Stimulated activated CD4-positive, alpha-beta T cell treated with anti-CD3 and anti-CD28 coated beads, Interleukin-1b, Interleukin-23, amount 100 ng/mL, for 48 hours (primary cell): ENCODE measurements around the gene MAPT.
"Not testable (repeated sequence)": the region's sequence is repeated elsewhere in the genome, so short reads cannot be mapped to it uniquely, and the experiment has no call there.

Source experiments
- DNase-seq: peaks from one replicate; pipeline ENCODE4 v3.0.0-alpha.2; 2020

The MAPT gene

DNA sequence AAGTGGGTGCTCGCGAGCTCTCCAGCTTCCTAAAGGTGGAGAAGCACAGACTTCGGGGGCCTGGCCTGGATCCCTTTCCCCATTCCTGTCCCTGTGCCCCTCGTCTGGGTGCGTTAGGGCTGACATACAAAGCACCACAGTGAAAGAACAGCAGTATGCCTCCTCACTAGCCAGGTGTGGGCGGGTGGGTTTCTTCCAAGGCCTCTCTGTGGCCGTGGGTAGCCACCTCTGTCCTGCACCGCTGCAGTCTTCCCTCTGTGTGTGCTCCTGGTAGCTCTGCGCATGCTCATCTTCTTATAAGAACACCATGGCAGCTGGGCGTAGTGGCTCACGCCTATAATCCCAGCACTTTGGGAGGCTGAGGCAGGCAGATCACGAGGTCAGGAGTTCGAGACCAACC, 102.8 kb downstream of the MAPT start:
- DNase-seq, result no peak

DNA sequence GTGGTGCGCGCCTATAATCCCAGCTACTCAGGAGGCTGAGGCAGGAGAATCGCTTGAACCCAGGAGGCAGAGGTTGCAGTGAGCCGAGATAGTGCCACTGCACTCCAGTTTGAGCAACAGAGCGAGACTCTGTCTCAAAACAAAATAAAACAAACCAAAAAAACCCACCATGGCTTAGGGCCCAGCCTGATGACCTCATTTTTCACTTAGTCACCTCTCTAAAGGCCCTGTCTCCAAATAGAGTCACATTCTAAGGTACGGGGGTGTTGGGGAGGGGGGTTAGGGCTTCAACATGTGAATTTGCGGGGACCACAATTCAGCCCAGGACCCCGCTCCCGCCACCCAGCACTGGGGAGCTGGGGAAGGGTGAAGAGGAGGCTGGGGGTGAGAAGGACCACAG, 103.3 kb downstream of the MAPT start:
- no peak for DNase-seq

DNA sequence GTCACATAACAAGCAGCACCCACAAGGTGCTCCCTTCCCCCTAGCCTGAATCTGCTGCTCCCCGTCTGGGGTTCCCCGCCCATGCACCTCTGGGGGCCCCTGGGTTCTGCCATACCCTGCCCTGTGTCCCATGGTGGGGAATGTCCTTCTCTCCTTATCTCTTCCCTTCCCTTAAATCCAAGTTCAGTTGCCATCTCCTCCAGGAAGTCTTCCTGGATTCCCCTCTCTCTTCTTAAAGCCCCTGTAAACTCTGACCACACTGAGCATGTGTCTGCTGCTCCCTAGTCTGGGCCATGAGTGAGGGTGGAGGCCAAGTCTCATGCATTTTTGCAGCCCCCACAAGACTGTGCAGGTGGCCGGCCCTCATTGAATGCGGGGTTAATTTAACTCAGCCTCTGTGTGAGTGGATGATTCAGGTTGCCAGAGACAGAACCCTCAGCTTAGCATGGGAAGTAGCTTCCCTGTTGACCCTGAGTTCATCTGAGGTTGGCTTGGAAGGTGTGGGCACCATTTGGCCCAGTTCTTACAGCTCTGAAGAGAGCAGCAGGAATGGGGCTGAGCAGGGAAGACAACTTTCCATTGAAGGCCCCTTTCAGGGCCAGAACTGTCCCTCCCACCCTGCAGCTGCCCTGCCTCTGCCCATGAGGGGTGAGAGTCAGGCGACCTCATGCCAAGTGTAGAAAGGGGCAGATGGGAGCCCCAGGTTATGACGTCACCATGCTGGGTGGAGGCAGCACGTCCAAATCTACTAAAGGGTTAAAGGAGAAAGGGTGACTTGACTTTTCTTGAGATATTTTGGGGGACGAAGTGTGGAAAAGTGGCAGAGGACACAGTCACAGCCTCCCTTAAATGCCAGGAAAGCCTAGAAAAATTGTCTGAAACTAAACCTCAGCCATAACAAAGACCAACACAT, 104.9 kb downstream of the MAPT start, which contains the start of gene STH:
TSS of gene STH (plus strand) at position 264 of the 913 bp plus-strand sequence. CDS start at position 294, 30 bp downstream.
- DNase-seq, result no peak

DNA sequence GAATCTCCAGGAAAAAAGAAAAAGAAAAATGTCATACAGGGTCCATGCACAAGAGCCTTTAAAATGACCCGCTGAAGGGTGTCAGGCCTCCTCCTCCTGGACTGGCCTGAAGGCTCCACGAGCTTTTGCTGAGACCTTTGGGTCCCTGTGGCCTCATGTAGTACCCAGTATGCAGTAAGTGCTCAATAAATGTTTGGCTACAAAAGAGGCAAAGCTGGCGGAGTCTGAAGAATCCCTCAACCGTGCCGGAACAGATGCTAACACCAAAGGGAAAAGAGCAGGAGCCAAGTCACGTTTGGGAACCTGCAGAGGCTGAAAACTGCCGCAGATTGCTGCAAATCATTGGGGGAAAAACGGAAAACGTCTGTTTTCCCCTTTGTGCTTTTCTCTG, 105.5 kb downstream of the MAPT start:
- DNase-seq, result no peak

DNA sequence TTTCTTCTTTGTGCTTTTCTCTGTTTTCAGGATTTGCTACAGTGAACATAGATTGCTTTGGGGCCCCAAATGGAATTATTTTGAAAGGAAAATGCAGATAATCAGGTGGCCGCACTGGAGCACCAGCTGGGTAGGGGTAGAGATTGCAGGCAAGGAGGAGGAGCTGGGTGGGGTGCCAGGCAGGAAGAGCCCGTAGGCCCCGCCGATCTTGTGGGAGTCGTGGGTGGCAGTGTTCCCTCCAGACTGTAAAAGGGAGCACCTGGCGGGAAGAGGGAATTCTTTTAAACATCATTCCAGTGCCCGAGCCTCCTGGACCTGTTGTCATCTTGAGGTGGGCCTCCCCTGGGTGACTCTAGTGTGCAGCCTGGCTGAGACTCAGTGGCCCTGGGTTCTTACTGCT, 105.9 kb downstream of the MAPT start:
- DNase-seq, result no peak

DNA sequence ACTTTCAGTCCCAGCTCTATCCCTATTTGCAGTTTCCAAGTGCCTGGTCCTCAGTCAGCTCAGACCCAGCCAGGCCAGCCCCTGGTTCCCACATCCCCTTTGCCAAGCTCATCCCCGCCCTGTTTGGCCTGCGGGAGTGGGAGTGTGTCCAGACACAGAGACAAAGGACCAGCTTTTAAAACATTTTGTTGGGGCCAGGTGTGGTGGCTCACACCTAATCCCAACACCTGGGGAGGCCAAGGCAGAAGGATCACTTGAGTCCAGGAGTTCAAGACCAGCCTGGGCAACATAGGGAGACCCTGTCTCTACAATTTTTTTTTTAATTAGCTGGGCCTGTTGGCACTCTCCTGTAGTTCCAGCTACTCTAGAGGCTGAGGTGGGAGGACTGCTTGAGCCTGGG, 106.4 kb downstream of the MAPT start:
- DNase-seq, result no peak

DNA sequence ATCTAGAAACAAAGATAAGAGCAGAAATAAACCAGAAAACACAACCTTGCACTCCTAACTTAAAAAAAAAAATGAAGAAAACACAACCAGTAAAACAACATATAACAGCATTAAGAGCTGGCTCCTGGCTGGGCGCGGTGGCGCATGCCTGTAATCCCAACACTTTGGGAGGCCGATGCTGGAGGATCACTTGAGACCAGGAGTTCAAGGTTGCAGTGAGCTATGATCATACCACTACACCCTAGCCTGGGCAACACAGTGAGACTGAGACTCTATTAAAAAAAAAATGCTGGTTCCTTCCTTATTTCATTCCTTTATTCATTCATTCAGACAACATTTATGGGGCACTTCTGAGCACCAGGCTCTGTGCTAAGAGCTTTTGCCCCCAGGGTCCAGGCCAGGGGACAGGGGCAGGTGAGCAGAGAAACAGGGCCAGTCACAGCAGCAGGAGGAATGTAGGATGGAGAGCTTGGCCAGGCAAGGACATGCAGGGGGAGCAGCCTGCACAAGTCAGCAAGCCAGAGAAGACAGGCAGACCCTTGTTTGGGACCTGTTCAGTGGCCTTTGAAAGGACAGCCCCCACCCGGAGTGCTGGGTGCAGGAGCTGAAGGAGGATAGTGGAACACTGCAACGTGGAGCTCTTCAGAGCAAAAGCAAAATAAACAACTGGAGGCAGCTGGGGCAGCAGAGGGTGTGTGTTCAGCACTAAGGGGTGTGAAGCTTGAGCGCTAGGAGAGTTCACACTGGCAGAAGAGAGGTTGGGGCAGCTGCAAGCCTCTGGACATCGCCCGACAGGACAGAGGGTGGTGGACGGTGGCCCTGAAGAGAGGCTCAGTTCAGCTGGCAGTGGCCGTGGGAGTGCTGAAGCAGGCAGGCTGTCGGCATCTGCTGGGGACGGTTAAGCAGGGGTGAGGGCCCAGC, 107.3 kb downstream of the MAPT start:
- DNase-seq, result no peak

DNA sequence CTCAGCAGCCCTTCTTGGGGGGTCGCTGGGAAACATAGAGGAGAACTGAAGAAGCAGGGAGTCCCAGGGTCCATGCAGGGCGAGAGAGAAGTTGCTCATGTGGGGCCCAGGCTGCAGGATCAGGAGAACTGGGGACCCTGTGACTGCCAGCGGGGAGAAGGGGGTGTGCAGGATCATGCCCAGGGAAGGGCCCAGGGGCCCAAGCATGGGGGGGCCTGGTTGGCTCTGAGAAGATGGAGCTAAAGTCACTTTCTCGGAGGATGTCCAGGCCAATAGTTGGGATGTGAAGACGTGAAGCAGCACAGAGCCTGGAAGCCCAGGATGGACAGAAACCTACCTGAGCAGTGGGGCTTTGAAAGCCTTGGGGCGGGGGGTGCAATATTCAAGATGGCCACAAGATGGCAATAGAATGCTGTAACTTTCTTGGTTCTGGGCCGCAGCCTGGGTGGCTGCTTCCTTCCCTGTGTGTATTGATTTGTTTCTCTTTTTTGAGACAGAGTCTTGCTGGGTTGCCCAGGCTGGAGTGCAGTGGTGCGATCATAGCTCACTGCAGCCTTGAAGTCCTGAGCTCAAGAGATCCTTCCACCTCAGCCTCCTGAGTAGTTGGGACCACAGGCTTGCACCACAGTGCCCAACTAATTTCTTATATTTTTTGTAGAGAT, 108.1 kb downstream of the MAPT start:
- peak; percentile 69 for DNase-seq

DNA sequence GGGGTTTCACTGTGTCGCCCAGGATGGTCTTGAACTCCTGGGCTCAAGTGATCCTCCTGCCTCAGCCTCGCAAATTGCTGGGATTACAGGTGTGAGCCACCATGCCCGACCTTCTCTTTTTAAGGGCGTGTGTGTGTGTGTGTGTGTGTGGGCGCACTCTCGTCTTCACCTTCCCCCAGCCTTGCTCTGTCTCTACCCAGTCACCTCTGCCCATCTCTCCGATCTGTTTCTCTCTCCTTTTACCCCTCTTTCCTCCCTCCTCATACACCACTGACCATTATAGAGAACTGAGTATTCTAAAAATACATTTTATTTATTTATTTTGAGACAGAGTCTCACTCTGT, 108.6 kb downstream of the MAPT start:
- no peak for DNase-seq

DNA sequence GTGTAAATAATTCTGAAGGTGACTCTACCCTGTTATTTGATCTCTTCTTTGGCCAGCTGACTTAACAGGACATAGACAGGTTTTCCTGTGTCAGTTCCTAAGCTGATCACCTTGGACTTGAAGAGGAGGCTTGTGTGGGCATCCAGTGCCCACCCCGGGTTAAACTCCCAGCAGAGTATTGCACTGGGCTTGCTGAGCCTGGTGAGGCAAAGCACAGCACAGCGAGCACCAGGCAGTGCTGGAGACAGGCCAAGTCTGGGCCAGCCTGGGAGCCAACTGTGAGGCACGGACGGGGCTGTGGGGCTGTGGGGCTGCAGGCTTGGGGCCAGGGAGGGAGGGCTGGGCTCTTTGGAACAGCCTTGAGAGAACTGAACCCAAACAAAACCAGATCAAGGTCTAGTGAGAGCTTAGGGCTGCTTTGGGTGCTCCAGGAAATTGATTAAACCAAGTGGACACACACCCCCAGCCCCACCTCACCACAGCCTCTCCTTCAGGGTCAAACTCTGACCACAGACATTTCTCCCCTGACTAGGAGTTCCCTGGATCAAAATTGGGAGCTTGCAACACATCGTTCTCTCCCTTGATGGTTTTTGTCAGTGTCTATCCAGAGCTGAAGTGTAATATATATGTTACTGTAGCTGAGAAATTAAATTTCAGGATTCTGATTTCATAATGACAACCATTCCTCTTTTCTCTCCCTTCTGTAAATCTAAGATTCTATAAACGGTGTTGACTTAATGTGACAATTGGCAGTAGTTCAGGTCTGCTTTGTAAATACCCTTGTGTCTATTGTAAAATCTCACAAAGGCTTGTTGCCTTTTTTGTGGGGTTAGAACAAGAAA, 109.8 kb downstream of the MAPT start:
- no peak for DNase-seq

DNA sequence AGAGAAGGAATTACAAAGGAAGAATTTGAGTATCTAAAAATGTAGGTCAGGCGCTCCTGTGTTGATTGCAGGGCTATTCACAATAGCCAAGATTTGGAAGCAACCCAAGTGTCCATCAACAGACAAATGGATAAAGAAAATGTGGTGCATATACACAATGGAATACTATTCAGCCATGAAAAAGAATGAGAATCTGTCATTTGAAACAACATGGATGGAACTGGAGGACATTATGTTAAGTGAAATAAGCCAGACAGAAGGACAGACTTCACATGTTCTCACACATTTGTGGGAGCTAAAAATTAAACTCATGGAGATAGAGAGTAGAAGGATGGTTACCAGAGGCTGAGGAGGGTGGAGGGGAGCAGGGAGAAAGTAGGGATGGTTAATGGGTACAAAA, 111.7 kb downstream of the MAPT start:
- not testable (repeated sequence) for DNase-seq

DNA sequence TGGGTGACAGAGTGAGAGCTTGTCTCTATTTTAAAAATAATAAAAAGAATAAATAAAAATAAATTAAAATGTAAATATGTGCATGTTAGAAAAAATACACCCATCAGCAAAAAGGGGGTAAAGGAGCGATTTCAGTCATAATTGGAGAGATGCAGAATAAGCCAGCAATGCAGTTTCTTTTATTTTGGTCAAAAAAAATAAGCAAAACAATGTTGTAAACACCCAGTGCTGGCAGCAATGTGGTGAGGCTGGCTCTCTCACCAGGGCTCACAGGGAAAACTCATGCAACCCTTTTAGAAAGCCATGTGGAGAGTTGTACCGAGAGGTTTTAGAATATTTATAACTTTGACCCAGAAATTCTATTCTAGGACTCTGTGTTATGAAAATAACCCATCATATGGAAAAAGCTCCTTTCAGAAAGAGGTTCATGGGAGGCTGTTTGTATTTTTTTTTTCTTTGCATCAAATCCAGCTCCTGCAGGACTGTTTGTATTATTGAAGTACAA, 113.2 kb downstream of the MAPT start:
- DNase-seq, result no peak

DNA sequence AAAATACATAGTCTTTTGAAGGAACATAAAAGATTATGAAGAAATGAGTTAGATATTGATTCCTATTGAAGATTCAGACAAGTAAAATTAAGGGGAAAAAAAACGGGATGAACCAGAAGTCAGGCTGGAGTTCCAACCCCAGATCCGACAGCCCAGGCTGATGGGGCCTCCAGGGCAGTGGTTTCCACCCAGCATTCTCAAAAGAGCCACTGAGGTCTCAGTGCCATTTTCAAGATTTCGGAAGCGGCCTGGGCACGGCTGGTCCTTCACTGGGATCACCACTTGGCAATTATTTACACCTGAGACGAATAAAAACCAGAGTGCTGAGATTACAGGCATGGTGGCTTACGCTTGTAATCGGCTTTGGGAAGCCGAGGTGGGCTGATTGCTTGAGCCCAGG, 114.2 kb downstream of the MAPT start:
- no peak for DNase-seq

DNA sequence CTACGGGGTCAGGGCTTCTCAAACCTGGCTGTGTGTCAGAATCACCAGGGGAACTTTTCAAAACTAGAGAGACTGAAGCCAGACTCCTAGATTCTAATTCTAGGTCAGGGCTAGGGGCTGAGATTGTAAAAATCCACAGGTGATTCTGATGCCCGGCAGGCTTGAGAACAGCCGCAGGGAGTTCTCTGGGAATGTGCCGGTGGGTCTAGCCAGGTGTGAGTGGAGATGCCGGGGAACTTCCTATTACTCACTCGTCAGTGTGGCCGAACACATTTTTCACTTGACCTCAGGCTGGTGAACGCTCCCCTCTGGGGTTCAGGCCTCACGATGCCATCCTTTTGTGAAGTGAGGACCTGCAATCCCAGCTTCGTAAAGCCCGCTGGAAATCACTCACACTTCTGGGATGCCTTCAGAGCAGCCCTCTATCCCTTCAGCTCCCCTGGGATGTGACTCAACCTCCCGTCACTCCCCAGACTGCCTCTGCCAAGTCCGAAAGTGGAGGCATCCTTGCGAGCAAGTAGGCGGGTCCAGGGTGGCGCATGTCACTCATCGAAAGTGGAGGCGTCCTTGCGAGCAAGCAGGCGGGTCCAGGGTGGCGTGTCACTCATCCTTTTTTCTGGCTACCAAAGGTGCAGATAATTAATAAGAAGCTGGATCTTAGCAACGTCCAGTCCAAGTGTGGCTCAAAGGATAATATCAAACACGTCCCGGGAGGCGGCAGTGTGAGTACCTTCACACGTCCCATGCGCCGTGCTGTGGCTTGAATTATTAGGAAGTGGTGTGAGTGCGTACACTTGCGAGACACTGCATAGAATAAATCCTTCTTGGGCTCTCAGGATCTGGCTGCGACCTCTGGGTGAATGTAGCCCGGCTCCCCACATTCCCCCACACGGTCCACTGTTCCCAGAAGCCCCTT, 115.6 kb downstream of the MAPT start:
- no peak for DNase-seq

DNA sequence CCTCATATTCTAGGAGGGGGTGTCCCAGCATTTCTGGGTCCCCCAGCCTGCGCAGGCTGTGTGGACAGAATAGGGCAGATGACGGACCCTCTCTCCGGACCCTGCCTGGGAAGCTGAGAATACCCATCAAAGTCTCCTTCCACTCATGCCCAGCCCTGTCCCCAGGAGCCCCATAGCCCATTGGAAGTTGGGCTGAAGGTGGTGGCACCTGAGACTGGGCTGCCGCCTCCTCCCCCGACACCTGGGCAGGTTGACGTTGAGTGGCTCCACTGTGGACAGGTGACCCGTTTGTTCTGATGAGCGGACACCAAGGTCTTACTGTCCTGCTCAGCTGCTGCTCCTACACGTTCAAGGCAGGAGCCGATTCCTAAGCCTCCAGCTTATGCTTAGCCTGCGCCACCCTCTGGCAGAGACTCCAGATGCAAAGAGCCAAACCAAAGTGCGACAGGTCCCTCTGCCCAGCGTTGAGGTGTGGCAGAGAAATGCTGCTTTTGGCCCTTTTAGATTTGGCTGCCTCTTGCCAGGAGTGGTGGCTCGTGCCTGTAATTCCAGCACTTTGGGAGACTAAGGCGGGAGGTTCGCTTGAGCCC, 116.3 kb downstream of the MAPT start:
- DNase-seq, result no peak

DNA sequence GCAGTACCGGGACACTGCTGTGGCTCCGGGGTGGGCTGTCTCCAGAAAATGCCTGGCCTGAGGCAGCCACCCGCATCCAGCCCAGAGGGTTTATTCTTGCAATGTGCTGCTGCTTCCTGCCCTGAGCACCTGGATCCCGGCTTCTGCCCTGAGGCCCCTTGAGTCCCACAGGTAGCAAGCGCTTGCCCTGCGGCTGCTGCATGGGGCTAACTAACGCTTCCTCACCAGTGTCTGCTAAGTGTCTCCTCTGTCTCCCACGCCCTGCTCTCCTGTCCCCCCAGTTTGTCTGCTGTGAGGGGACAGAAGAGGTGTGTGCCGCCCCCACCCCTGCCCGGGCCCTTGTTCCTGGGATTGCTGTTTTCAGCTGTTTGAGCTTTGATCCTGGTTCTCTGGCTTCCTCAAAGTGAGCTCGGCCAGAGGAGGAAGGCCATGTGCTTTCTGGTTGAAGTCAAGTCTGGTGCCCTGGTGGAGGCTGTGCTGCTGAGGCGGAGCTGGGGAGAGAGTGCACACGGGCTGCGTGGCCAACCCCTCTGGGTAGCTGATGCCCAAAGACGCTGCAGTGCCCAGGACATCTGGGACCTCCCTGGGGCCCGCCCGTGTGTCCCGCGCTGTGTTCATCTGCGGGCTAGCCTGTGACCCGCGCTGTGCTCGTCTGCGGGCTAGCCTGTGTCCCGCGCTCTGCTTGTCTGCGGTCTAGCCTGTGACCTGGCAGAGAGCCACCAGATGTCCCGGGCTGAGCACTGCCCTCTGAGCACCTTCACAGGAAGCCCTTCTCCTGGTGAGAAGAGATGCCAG, 117.6 kb downstream of the MAPT start:
- no peak for DNase-seq

DNA sequence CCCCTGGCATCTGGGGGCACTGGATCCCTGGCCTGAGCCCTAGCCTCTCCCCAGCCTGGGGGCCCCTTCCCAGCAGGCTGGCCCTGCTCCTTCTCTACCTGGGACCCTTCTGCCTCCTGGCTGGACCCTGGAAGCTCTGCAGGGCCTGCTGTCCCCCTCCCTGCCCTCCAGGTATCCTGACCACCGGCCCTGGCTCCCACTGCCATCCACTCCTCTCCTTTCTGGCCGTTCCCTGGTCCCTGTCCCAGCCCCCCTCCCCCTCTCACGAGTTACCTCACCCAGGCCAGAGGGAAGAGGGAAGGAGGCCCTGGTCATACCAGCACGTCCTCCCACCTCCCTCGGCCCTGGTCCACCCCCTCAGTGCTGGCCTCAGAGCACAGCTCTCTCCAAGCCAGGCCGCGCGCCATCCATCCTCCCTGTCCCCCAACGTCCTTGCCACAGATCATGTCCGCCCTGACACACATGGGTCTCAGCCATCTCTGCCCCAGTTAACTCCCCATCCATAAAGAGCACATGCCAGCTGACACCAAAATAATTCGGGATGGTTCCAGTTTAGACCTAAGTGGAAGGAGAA, 118.2 kb downstream of the MAPT start:
- no peak for DNase-seq

DNA sequence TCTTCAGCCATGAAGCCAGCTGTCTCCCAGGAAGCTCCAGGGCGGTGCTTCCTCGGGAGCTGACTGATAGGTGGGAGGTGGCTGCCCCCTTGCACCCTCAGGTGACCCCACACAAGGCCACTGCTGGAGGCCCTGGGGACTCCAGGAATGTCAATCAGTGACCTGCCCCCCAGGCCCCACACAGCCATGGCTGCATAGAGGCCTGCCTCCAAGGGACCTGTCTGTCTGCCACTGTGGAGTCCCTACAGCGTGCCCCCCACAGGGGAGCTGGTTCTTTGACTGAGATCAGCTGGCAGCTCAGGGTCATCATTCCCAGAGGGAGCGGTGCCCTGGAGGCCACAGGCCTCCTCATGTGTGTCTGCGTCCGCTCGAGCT, 118.8 kb downstream of the MAPT start:
- no peak for DNase-seq

DNA sequence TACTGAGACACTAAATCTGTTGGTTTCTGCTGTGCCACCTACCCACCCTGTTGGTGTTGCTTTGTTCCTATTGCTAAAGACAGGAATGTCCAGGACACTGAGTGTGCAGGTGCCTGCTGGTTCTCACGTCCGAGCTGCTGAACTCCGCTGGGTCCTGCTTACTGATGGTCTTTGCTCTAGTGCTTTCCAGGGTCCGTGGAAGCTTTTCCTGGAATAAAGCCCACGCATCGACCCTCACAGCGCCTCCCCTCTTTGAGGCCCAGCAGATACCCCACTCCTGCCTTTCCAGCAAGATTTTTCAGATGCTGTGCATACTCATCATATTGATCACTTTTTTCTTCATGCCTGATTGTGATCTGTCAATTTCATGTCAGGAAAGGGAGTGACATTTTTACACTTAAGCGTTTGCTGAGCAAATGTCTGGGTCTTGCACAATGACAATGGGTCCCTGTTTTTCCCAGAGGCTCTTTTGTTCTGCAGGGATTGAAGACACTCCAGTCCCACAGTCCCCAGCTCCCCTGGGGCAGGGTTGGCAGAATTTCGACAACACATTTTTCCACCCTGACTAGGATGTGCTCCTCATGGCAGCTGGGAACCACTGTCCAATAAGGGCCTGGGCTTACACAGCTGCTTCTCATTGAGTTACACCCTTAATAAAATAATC, 119.3 kb downstream of the MAPT start:
- no peak for DNase-seq
